ENCODE measurements around the gene MR1. TPM values are rescaled to one million over a fixed set of nuclear protein-coding genes. Genes with fewer than 3 reads are reported as not detected.
A peak's percentile ranks its signal among the peaks of the same experiment; 100 is the strongest.

MR1 gene
- total and polyA plus RNA-seq, 9 of the 15 experiments (the other 6 are each of a cell fraction or from before 2014, with no cell fraction given): 9.7 to 21.7 (median 15.6) TPM

- TF ChIP-seq, protein P1, sequence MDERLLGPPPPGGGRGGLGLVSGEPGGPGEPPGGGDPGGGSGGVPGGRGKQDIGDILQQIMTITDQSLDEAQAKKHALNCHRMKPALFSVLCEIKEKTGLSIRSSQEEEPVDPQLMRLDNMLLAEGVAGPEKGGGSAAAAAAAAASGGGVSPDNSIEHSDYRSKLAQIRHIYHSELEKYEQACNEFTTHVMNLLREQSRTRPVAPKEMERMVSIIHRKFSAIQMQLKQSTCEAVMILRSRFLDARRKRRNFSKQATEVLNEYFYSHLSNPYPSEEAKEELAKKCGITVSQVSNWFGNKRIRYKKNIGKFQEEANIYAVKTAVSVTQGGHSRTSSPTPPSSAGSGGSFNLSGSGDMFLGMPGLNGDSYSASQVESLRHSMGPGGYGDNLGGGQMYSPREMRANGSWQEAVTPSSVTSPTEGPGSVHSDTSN (CRISPR knock-in tag; IDR thresholded peaks at IDR 0.05; ENCODE audit: low read depth): no peak
- TF ChIP-seq, protein P1 (tag; conservative IDR thresholded peaks at IDR 0.05; ENCODE audit: low read depth): no peak
- peak; percentile 77; the same call in 1 of the 2 replicates for TF ChIP-seq BACH1 (tag; IDR thresholded peaks at IDR 0.05)
- no peak for TF ChIP-seq ZBTB2 (IDR thresholded peaks at IDR 0.05)
- no peak for TF ChIP-seq FOXA1 (IDR thresholded peaks at IDR 0.05; ENCODE audit: borderline replicate concordance)
- no peak for TF ChIP-seq KHSRP (IDR thresholded peaks at IDR 0.05)
- TF ChIP-seq ZNF143 (CRISPR knock-in tag; IDR thresholded peaks at IDR 0.05): peak; percentile 68; the same call in 1 of the 2 replicates
- TF ChIP-seq FOXK2 (conservative IDR thresholded peaks at IDR 0.05 in 1 of 2, IDR thresholded peaks at IDR 0.05 in 1 of 2; ENCODE audit: low read depth in 2 of 2): peak; percentile 77 to 82
- no peak for TF ChIP-seq MED1 (CRISPR knock-in tag; IDR thresholded peaks at IDR 0.05; ENCODE audit: borderline replicate concordance)
- no peak for TF ChIP-seq CEBPZ (IDR thresholded peaks at IDR 0.05; ENCODE audit: borderline replicate concordance, low read depth, low read length)
- TF ChIP-seq GTF2E2 (tag; IDR thresholded peaks at IDR 0.05): no peak
- no peak for TF ChIP-seq ZNF436 (CRISPR knock-in tag; IDR thresholded peaks at IDR 0.05)
- TF ChIP-seq, protein P2, sequence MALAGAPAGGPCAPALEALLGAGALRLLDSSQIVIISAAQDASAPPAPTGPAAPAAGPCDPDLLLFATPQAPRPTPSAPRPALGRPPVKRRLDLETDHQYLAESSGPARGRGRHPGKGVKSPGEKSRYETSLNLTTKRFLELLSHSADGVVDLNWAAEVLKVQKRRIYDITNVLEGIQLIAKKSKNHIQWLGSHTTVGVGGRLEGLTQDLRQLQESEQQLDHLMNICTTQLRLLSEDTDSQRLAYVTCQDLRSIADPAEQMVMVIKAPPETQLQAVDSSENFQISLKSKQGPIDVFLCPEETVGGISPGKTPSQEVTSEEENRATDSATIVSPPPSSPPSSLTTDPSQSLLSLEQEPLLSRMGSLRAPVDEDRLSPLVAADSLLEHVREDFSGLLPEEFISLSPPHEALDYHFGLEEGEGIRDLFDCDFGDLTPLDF (CRISPR knock-in tag; IDR thresholded peaks at IDR 0.05): no peak
- TF ChIP-seq TAL1 (IDR thresholded peaks at IDR 0.05): no peak
- TF ChIP-seq, protein P3, sequence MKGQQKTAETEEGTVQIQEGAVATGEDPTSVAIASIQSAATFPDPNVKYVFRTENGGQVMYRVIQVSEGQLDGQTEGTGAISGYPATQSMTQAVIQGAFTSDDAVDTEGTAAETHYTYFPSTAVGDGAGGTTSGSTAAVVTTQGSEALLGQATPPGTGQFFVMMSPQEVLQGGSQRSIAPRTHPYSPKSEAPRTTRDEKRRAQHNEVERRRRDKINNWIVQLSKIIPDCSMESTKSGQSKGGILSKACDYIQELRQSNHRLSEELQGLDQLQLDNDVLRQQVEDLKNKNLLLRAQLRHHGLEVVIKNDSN (CRISPR knock-in tag; IDR thresholded peaks at IDR 0.05): no peak
- TF ChIP-seq ARID1B (IDR thresholded peaks at IDR 0.05): no peak
Measured at GRCh38 chr1:181087400-181087901, 53.7 kb downstream of the MR1 start (continued).
